Right lobe of liver (tissue), 6 donors: ENCODE measurements around the gene CDKAL1. TPM values are rescaled to one million over a fixed set of nuclear protein-coding genes. Genes with fewer than 3 reads are reported as not detected.

ENCODE experiments used
- ATAC-seq, 4 donors: fragments of 200-7000 bp; cut with Tn5 transposase; one replicate each; pipeline ENCODE4 v1.9.1; 2020; ENCODE audit warnings: mild to moderate bottlenecking in 4 of 4, moderate library complexity in 4 of 4
- DNase-seq, 3 donors: peaks; one replicate each; pipeline ENCODE4 v3.0.0-alpha.2; 2020
- H3K27ac ChIP-seq, 3 donors: fragments of 200-600 bp; one replicate each; pipeline ENCODE4 v1.8.0; 2022
- H3K27me3 ChIP-seq, 2 donors: fragments of 200-600 bp; one replicate each; pipeline ENCODE4 v1.8.0; 2022
- H3K36me3 ChIP-seq, 4 donors: fragments of 200-600 bp; sonication (generic) in 1 of 4; one replicate each; pipeline versions ENCODE4 v1.5.1 to v1.8.0; 2017 to 2022; ENCODE audit warnings: control low read depth in 1 of 4
- H3K4me1 ChIP-seq, 4 donors: fragments of 200-600 bp; sonication (generic) in 1 of 4; one replicate each; pipeline versions ENCODE4 v1.5.1 to v1.8.0; 2017 to 2022; ENCODE audit warnings: control low read depth in 1 of 4
- H3K4me3 ChIP-seq, 3 donors: fragments of 200-600 bp; one replicate each; pipeline ENCODE4 v1.8.0; 2022
- H3K9me3 ChIP-seq, 4 donors: fragments of 200-600 bp; sonication (generic) in 1 of 4; one replicate each; pipeline versions ENCODE4 v1.5.1 to v1.8.0; 2017 to 2022; ENCODE audit warnings: control low read depth in 1 of 4
- CTCF ChIP-seq, 4 donors: fragments of 200-600 bp in 3 of 4; fragments of 450-650 bp in 1 of 4; IDR thresholded peaks; one replicate each; pipeline versions ENCODE4 v1.5.1 to v1.8.0; 2016 to 2022; ENCODE audit warnings: antibody characterized with exemption in 4 of 4, mild to moderate bottlenecking in 2 of 4
- POLR2A ChIP-seq: fragments of 450-650 bp; IDR thresholded peaks from one replicate; pipeline ENCODE4 v1.6.1; 2017; ENCODE audit warnings: antibody characterized with exemption, mild to moderate bottlenecking
- WGBS: methylation state at CpG from one replicate; pipeline ENCODE4 v1.1.6; 2018; ENCODE audit warnings: low coverage, low lambda C conversion rate; ENCODE audit not compliant: insufficient coverage; ENCODE audit errors: missing lambda C conversion rate; 5-methylcytosine and 5-hydroxymethylcytosine counted together
- intact Hi-C, 2 donors: fragments of 100-400 bp; cut with DNase I; formaldehyde crosslinking; loops; one replicate each; pipeline versions ENCODE4 v1.11.2 to v1.14.1; 2022
- total RNA-seq, 6 experiments: library from RNA; depleted of rRNA in 2 of 6; stranded (reverse); fragments of >200 nt in 2 of 6; fragmentation: NEBNext Ultra II Directional in 3 of 6; extraction: Animal tissue kit (Norgen Biotek cat#: 25700) in 3 of 6; gene quantifications; one replicate each; pipeline versions ENCODE4 v1.1.0 to v1.2.4, GENCODE V29; 2016 to 2023
- donor health status: DM: no; HTN: yes; CAD: no.
- donor health status: DM: no; HTN: no; CAD: no.
- donor health status: DM: no; HTN: no; CAD: no.
- donor health status: DM: no; HTN: yes; CAD: no.
- donor health status: DM: no; HTN: yes; CAD: no.

CDKAL1 gene
- total RNA-seq, 6 experiments from 2014 or later: 4.5 to 7.0 (median 6.2) TPM

- Histone ChIP-seq H3K27me3 (no peaks in the 10 kb centered on the region), H3K9me3 (no peaks in the 10 kb centered on the region), H3K36me3 (no peaks in the 10 kb centered on the region), H3K4me3 (no peak overlapping the region), H3K27ac (no peak overlapping the region), H3K4me1 (no peaks in the 10 kb centered on the region)
- TF ChIP-seq POLR2A: no peak
- TF ChIP-seq CTCF (IDR thresholded peaks at IDR 0.05): no peak
- ATAC-seq: no peak
- DNase-seq: no peak
- intact Hi-C loops: no loop called here
- WGBS: 72% methylated on average over 4 of the region's 4 CpGs
Measured at GRCh38 chr6:20688710-20689500, 154.6 kb downstream of the CDKAL1 start.

GRCh38 chr6:20691185-20691584, 156.9 kb downstream of the CDKAL1 start:
- H3K36me3 ChIP-seq: no peaks in the 10 kb centered on the region
- no peaks in the 10 kb centered on the region for H3K4me1 ChIP-seq
- no peak for ATAC-seq
- H3K4me3 ChIP-seq: no peak overlapping the region
- no peaks in the 10 kb centered on the region for H3K9me3 ChIP-seq
- DNase-seq: no peak
- H3K27ac ChIP-seq: no peak overlapping the region
- intact Hi-C loops: no loop called here
- no peak for TF ChIP-seq POLR2A
- TF ChIP-seq CTCF (IDR thresholded peaks at IDR 0.05): no peak
- WGBS: 100% methylated on average over 2 of the region's 5 CpGs
- no peaks in the 10 kb centered on the region for H3K27me3 ChIP-seq

- no peak for DNase-seq
- Histone ChIP-seq H3K4me3 (no peak overlapping the region), H3K27me3 (no peaks in the 10 kb centered on the region), H3K36me3 (no peaks in the 10 kb centered on the region), H3K9me3 (no peaks in the 10 kb centered on the region), H3K4me1 (no peaks in the 10 kb centered on the region), H3K27ac (no peak overlapping the region)
- TF ChIP-seq POLR2A (no peak), CTCF (IDR thresholded peaks at IDR 0.05) (no peak)
- intact Hi-C loops: no loop called here
- no peak for ATAC-seq
Measured at GRCh38 chr6:20692023-20692422, 157.8 kb downstream of the CDKAL1 start.

- intact Hi-C loops: no loop called here
- Histone ChIP-seq H3K4me3 (no peak overlapping the region), H3K27ac (no peak overlapping the region), H3K27me3 (no peaks in the 10 kb centered on the region), H3K36me3 (no peaks in the 10 kb centered on the region), H3K4me1 (no peaks in the 10 kb centered on the region), H3K9me3 (no peaks in the 10 kb centered on the region)
- WGBS: 70% methylated on average over 4 of the region's 4 CpGs
- DNase-seq (no peak), ATAC-seq (no peak)
- TF ChIP-seq CTCF (IDR thresholded peaks at IDR 0.05) (no peak), POLR2A (no peak)
Measured at GRCh38 chr6:20693466-20694063, 159.3 kb downstream of the CDKAL1 start.
